UCSD-AML1 (cell line): Measurements from ENCODE around the gene ANAPC4.
"Not testable (repeated sequence)": the region's sequence is repeated elsewhere in the genome, so short reads cannot be mapped to it uniquely, and the experiment has no call there.

Experiments used
- DNase-seq: peaks from one replicate; lab custom pipeline; 2025; ENCODE audit not compliant: unreplicated experiment; lab: John Stamatoyannopoulos, UW

The ANAPC4 gene

GRCh38 chr4:25376754-25377571 is at the start of gene ANAPC4:
Gene ANAPC4 (plus strand): TSS chr4:25377263. CDS start chr4:25377428, 165 bp downstream.
- peak; percentile 96 for DNase-seq

GRCh38 chr4:25328463-25328862 is 48.6 kb upstream of the ANAPC4 start:
- not testable (repeated sequence) for DNase-seq

GRCh38 chr4:25330335-25330734 is 46.7 kb upstream of the ANAPC4 start:
- DNase-seq = no peak

- no peak for DNase-seq
These were observed 45.9 kb upstream of the ANAPC4 start for GRCh38 chr4:25330905-25331808.

GRCh38 chr4:25343671-25344070 is 33.4 kb upstream of the ANAPC4 start:
- no peak for DNase-seq

- no peak for DNase-seq
These were observed 31.3 kb upstream of the ANAPC4 start for GRCh38 chr4:25345744-25346143.

- DNase-seq = no peak
These were observed 30.1 kb upstream of the ANAPC4 start for GRCh38 chr4:25346913-25347312.

GRCh38 chr4:25347473-25347872 is 29.6 kb upstream of the ANAPC4 start:
- DNase-seq = no peak

- no peak for DNase-seq
These were observed 29.1 kb upstream of the ANAPC4 start for GRCh38 chr4:25347971-25348370.

- no peak for DNase-seq
These were observed 26.5 kb upstream of the ANAPC4 start for GRCh38 chr4:25350561-25350960.

GRCh38 chr4:25351777-25352416 is 25.2 kb upstream of the ANAPC4 start:
- no peak for DNase-seq

GRCh38 chr4:25356068-25356467 is 21.0 kb upstream of the ANAPC4 start:
- no peak for DNase-seq

- DNase-seq = no peak
These were observed 18.4 kb upstream of the ANAPC4 start for GRCh38 chr4:25358515-25359275.

GRCh38 chr4:25361253-25361652 is 15.8 kb upstream of the ANAPC4 start:
- DNase-seq = no peak

GRCh38 chr4:25367004-25367621 is 9.9 kb upstream of the ANAPC4 start:
- DNase-seq = no peak

- no peak for DNase-seq
These were observed 9.2 kb upstream of the ANAPC4 start for GRCh38 chr4:25367877-25368276.

GRCh38 chr4:25368315-25368714 is 8.7 kb upstream of the ANAPC4 start:
- no peak for DNase-seq

GRCh38 chr4:25370242-25370641 is 6.8 kb upstream of the ANAPC4 start:
- no peak for DNase-seq

- not testable (repeated sequence) for DNase-seq
These were observed 4.5 kb upstream of the ANAPC4 start for GRCh38 chr4:25372549-25372948.
